Uterus (tissue), 4 donors: Measurements from ENCODE around the gene SERPINC1. TPM values are rescaled to one million over a fixed set of nuclear protein-coding genes. Genes with fewer than 3 reads are reported as not detected.

Experiments used
- DNase-seq, 2 donors: peaks; one replicate each; pipeline ENCODE4 v3.0.0-alpha.2; 2019 to 2020
- H3K27ac ChIP-seq, 2 donors: fragments of 200-600 bp; sonication (generic); 1 replicate in 1 of 2; 2 replicates in 1 of 2; pipeline ENCODE4 v1.5.1; 2016 to 2018
- H3K27me3 ChIP-seq, 2 donors: fragments of 200-600 bp; sonication (generic); one replicate each; pipeline ENCODE4 v1.5.1; 2018 to 2019; ENCODE audit warnings: control low read depth in 1 of 2
- H3K36me3 ChIP-seq, 2 donors: fragments of 200-600 bp; sonication (generic); one replicate each; pipeline ENCODE4 v1.5.1; 2019; ENCODE audit warnings: control low read depth in 1 of 2
- H3K4me1 ChIP-seq, 2 donors: fragments of 200-600 bp; sonication (generic); one replicate each; pipeline ENCODE4 v1.5.1; 2018 to 2019; ENCODE audit warnings: control low read depth in 1 of 2
- H3K4me3 ChIP-seq, 2 donors: fragments of 200-600 bp; sonication (generic); 1 replicate in 1 of 2; 2 replicates in 1 of 2; pipeline ENCODE4 v1.5.1; 2018 to 2019; ENCODE audit warnings: mild to moderate bottlenecking in 1 of 2
- H3K9me3 ChIP-seq, 2 donors: fragments of 200-600 bp; sonication (generic); one replicate each; pipeline ENCODE4 v1.5.1; 2019; ENCODE audit warnings: control low read depth in 1 of 2
- CTCF ChIP-seq, 4 experiments: fragments of 200-600 bp in 2 of 4; fragments of 450-650 bp in 2 of 4; sonication (generic) in 2 of 4; IDR thresholded peaks; one replicate each; pipeline ENCODE4 v1.5.1; 2016 to 2019; ENCODE audit warnings: antibody characterized with exemption in 4 of 4, mild to moderate bottlenecking in 2 of 4, moderate library complexity in 1 of 4
- POLR2A ChIP-seq, 2 donors: fragments of 450-650 bp; IDR thresholded peaks; one replicate each; pipeline ENCODE4 v1.6.1; 2016; ENCODE audit warnings: antibody characterized with exemption in 2 of 2, mild to moderate bottlenecking in 1 of 2, moderate library complexity in 1 of 2
- intact Hi-C: fragments of 100-400 bp; cut with DNase I; formaldehyde crosslinking; loops from one replicate; pipeline ENCODE4 v1.15.1; 2023; ENCODE audit warnings: low total_unique reads
- total RNA-seq, 4 donors: library from RNA; depleted of rRNA in 3 of 4; stranded (reverse); fragments of >200 nt in 3 of 4; gene quantifications; one replicate each; pipeline versions ENCODE4 v1.1.0 to v1.2.4, GENCODE V29; 2014 to 2023
- donor health status: DM: yes; HTN: yes; CAD: no.

SERPINC1 gene
- total RNA-seq, 4 donors from 2014 or later = 1.0 TPM; not detected in 3

- Histone ChIP-seq H3K4me1 (no peaks in the 10 kb centered on the region), H3K27me3 (no peaks in the 10 kb centered on the region), H3K9me3 (no peaks in the 10 kb centered on the region), H3K27ac (no peak overlapping the region), H3K4me3 (no peak overlapping the region), H3K36me3 (no peaks in the 10 kb centered on the region)
- DNase-seq = no peak
- TF ChIP-seq CTCF (IDR thresholded peaks at IDR 0.05) (no peak), POLR2A (IDR thresholded peaks at IDR 0.05) (no peak)
- intact Hi-C loops = no loop called here
Observed at GRCh38 chr1:173920861-173921260, 3.7 kb upstream of the SERPINC1 start.

- H3K9me3 ChIP-seq = no peaks in the 10 kb centered on the region
- no peak overlapping the region for H3K27ac ChIP-seq
- intact Hi-C loops = no loop called here
- H3K27me3 ChIP-seq = no peaks in the 10 kb centered on the region
- no peak overlapping the region for H3K4me3 ChIP-seq
- TF ChIP-seq CTCF (IDR thresholded peaks at IDR 0.05) = no peak
- no peak for TF ChIP-seq POLR2A (IDR thresholded peaks at IDR 0.05)
- H3K4me1 ChIP-seq = no peaks in the 10 kb centered on the region
- no peak for DNase-seq
- H3K36me3 ChIP-seq = no peaks in the 10 kb centered on the region
Observed at GRCh38 chr1:173917635-173918493, 737 bp upstream of the SERPINC1 start.

- TF ChIP-seq POLR2A (IDR thresholded peaks at IDR 0.05) (no peak), CTCF (IDR thresholded peaks at IDR 0.05) (no peak)
- intact Hi-C loops = no loop called here
- no peaks in the 10 kb centered on the region for H3K36me3 ChIP-seq
- H3K9me3 ChIP-seq = no peaks in the 10 kb centered on the region
- no peaks in the 10 kb centered on the region for H3K4me1 ChIP-seq
- no peak overlapping the region for H3K4me3 ChIP-seq
- DNase-seq = no peak
- no peaks in the 10 kb centered on the region for H3K27me3 ChIP-seq
- no peak overlapping the region for H3K27ac ChIP-seq
Observed at GRCh38 chr1:173916667-173917066, 460 bp downstream of the SERPINC1 start.

- no peak for DNase-seq
- Histone ChIP-seq H3K4me1 (no peaks in the 10 kb centered on the region), H3K27ac (no peak overlapping the region), H3K9me3 (no peaks in the 10 kb centered on the region), H3K36me3 (no peaks in the 10 kb centered on the region), H3K4me3 (no peak overlapping the region), H3K27me3 (no peaks in the 10 kb centered on the region)
- intact Hi-C loops = no loop called here
- no peak for TF ChIP-seq CTCF (IDR thresholded peaks at IDR 0.05)
- no peak for TF ChIP-seq POLR2A (IDR thresholded peaks at IDR 0.05)
Observed at GRCh38 chr1:173915596-173915995, 1.5 kb downstream of the SERPINC1 start.

GRCh38 chr1:173914366-173914871, 2.7 kb downstream of the SERPINC1 start:
- intact Hi-C loops = no loop called here
- no peak overlapping the region for H3K27ac ChIP-seq
- H3K4me3 ChIP-seq = no peak overlapping the region
- H3K27me3 ChIP-seq = no peaks in the 10 kb centered on the region
- no peak for DNase-seq
- no peaks in the 10 kb centered on the region for H3K36me3 ChIP-seq
- no peaks in the 10 kb centered on the region for H3K9me3 ChIP-seq
- no peaks in the 10 kb centered on the region for H3K4me1 ChIP-seq
- TF ChIP-seq CTCF (IDR thresholded peaks at IDR 0.05) (no peak), POLR2A (IDR thresholded peaks at IDR 0.05) (no peak)
